Fibroblast of skin of left quadriceps (primary cell): ENCODE measurements around the gene BBX.

ENCODE experiments used
- DNase-seq, 2 experiments: peaks; one replicate each; pipeline ENCODE4 v3.0.0-alpha.2; 2013; ENCODE audit warnings: low read depth in 2 of 2

Gene BBX

GRCh38 chr3:107522510-107523288, at the start of gene BBX:
TSS of gene BBX (plus strand) at chr3:107522962. CDS start at chr3:107710461, 187,499 bp downstream.
- peak; percentile 96 for DNase-seq

GRCh38 chr3:107476462-107476861, 46.3 kb upstream of the BBX start:
- DNase-seq: no peak

- no peak for DNase-seq
Measured at GRCh38 chr3:107487490-107487889, 35.3 kb upstream of the BBX start.

- DNase-seq: no peak
Measured at GRCh38 chr3:107488942-107489341, 33.8 kb upstream of the BBX start.

DNA sequence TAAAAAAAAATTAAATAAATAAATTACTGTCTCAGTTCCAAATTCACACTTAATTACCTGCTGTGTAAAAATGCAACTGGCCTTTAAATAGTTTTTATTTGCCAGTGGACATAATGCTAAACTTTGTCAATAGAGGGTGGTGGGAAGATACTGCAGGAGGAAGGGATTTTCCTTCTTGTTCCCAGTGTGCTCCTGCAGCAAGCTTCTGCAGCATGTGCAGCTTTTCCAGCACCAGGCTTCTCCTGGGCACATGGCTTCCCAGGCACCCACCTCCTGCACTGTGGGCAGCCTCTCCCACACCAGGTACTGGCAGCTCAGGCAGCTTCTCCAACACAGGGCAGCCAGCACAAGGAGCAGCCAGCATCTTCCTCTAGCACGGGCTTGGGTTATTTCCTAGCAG, 29.6 kb upstream of the BBX start:
- DNase-seq: no peak

DNA sequence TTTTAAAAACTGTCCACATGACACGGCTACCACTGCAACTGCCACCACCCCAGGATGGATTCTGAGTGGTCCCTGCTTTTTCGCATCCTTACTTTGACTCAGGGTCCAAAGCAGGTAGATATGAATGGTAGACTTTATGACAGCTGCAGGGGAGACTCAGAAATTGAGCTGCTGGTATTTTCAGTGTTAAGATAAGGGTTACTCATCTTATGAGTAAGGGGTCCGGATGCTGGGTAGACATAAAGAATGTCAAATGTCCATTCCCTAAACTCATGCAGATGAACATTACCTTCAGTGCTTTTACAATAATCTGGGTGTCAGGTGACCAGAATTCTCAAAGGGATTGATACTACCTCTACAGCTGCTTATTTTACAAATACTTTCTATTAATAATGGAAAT, 25.9 kb upstream of the BBX start:
- no peak for DNase-seq

- no peak for DNase-seq
Measured at GRCh38 chr3:107498646-107499045, 24.1 kb upstream of the BBX start.

DNA sequence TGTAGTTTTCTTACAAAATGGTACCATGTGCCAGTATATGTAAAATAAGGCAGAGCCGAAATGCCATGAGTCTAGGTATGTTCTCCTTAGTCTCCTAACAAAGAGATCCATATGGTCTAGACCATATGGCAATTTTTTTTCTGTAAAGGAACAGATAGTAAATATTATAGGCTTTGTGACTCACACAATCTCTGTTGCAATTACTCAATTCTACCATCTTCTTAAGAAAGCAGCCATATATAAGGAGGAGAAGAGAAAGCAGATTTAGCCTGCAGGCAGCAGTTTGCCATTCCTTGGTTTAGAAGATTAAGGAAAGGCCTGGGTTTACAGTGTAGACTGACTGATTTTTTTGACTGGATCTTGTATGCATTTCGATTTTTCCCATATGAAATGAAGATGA, 16.3 kb upstream of the BBX start:
- DNase-seq: no peak

- no peak for DNase-seq
Measured at GRCh38 chr3:107508331-107508730, 14.4 kb upstream of the BBX start.

- no peak for DNase-seq
Measured at GRCh38 chr3:107512108-107512507, 10.7 kb upstream of the BBX start.

DNA sequence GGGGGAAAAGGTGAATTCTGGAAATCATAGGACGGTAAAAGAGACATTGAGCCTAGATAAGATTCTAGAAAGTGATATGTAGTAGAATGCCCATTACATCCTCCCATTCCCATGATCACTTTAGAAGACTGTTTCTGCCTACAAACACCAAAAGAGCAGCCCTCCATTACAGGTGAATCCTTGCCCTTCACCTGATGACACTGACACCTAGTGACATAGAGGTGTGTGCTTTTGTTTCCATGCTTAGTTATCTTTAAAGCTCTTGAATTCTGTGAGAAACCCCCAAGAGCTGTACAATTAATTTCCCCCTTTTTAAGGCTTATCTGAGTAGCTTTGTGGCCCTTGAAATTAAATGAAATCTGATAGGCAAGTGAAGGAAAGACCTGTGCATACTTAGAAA, 8.3 kb upstream of the BBX start:
- DNase-seq: no peak

GRCh38 chr3:107516475-107516874, 6.3 kb upstream of the BBX start:
- DNase-seq: no peak

GRCh38 chr3:107520535-107520934, 2.2 kb upstream of the BBX start:
- DNase-seq: no peak

DNA sequence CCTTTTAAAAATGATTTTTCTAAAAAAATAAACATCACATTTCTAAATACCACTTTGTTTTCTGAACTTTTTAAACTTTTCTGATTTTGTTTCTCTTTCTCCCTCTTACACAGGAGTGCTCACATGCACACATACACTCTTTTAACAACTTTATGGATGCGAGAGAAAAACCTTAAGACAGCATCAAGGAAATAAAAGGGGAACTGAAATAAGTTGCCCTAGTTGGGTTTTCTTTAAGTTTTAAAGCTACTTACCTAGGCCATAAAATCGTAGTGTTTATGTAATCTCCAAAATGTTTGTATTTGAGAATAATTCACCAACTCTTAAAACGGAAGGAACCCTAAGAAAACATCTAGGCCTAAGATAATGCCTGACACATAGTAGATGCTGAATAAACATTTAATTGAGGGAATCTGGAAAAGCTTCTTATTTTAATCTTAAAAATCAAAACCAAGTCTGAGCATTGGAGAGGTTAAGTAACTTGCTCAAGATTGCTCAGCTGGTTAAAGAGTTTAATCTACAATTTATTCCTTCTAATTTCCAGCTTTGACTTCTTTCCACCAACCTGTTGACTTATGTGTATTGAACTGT, 1.2 kb upstream of the BBX start:
- DNase-seq: no peak

- no peak for DNase-seq
Measured at GRCh38 chr3:107523289-107523538, 452 bp downstream of the BBX start.

DNA sequence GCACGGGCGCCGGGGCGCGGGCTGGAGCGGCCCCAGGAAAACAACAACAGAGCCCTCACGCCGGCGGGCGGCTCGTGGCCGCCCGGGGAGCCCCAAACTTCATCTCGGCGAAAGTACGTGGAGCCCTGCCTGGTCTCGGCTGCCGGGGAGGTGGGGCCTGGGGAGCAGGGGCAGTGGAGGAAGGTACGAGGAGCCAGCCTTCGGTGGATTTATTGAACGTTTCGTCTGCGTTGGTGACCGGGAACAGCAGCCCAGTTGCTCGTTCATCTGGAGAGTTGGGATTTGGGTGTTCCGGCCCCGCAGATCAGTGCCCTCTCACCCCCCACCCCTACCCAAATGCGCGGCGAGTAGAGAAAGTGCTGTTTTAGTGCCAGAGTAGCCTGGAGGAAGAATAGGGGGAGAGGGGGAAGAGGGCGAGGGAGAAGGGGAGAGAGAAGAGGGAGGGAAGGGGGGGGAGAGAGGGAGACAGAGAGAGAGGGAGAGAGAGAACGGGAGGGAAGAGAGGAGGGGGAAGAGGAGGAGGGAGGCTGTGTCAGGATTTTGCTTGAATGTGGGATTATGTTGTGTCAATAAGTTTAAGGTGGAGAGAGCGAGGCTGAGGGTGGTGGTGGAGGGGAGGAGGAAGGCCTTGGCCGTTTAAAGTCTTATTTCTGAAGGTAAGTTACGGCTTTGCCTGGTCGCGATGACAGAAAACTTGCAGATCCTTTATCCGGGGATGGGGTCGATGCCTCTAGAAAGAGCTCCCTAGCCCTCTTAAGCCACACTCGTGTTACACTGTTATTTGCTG, 970 bp downstream of the BBX start:
- no peak for DNase-seq

GRCh38 chr3:107524326-107524840, 1.6 kb downstream of the BBX start:
- no peak for DNase-seq

GRCh38 chr3:107524841-107525643, 2.3 kb downstream of the BBX start:
- no peak for DNase-seq

DNA sequence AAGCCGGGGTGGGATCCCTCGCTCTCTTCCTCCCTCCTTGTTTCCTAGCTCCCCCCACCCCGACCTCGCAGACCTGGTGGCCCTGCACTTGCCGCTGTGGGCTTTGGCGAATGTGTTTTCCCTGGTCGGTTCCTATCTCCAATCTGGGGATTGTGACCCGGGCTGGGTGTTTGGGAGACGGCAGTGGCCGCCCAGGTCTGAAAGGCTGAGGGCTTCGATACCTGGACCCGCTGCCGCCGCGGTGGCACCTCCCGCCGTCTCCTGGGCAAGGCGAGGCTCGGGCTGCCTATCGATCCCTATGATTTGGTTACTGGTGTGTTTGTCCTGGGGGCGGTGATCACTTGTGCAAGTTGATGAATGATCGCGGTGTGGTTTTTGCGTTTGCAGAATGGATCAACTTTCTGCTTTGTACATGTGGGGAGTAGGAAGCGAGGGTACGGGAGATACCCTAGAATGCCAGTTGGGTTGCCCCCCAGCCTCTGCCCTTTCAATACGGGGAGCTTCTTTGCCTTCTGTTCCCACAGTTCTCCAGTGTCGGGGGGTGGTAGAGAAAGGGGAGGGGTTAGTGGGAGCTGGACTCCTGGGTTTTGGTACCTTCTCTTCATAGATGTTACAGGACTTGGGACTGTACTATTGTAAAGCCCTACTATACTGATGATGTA, 3.0 kb downstream of the BBX start:
- no peak for DNase-seq

GRCh38 chr3:107531917-107532469, 9.2 kb downstream of the BBX start:
- DNase-seq: no peak

DNA sequence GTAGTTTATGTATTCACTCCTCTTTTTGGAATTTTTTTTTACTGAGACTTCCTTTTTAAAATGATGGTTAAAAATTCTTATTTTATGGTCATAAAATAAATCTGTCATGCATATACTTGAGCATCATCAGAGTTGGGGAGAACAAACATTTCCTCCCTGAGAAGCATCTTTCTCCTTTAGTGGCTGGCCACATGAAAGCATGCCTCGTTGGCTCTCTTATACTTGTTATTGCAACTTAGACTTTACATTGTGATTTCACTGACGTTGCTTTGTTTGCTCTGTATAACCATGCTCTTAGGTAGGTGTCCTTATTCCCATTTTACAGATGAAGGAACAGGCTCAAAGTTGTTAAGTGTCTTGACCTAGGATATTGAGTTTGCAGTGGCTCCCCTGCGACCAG, 18.1 kb downstream of the BBX start:
- DNase-seq: no peak
